ENCODE measurements around the gene ZMYND15. TPM values are rescaled to one million over a fixed set of nuclear protein-coding genes. Genes with fewer than 3 reads are reported as not detected.

ZMYND15 gene
- total and polyA plus RNA-seq, 2 experiments from 2014 or later, result 0.32 to 1.4 TPM

GRCh38 chr17:4709794-4710692, 29.6 kb upstream of the ZMYND15 start, which contains the start of gene ARRB2:
TSS of gene ARRB2 (plus strand) at chr17:4710632. CDS start at chr17:4710722, 90 bp downstream.
- Histone ChIP-seq H2AFZ (peak within 1 kb of the TSS; percentile 76; the same call in 1 of the 2 replicates), H3F3A (replicated peaks; ENCODE audit: low read depth) (peaks cover 17% of the 10 kb centered on the region; the same call in 1 of the 2 replicates)
- H3K27ac Mint-ChIP-seq, result peak within 1 kb of the TSS; percentile 90

More at GRCh38 chr17:4709794-4710692, 29.6 kb upstream of the ZMYND15 start, which contains the start of gene ARRB2:
- Mint-ChIP-seq H3K4me1 (peaks cover 28% of the 10 kb centered on the region), H3K4me3 (peak within 1 kb of the TSS; percentile 77), H3K9me3 (peaks cover 10% of the 10 kb centered on the region; the same call in 2 of the 3 replicates), H3K27me3 (ENCODE audit: insufficient read depth, low read depth, poor library complexity) (peaks cover 10% of the 10 kb centered on the region), H3K36me3 (ENCODE audit: low read depth) (peaks cover 6% of the 10 kb centered on the region; the same call in 1 of the 3 replicates)
- Histone ChIP-seq H3K9me2 (ENCODE audit: insufficient read depth) (no peaks in the 10 kb centered on the region), H3K36me3 (ENCODE audit: insufficient read depth) (no peaks in the 10 kb centered on the region), H4K20me1 (replicated peaks; ENCODE audit: insufficient read depth) (no peaks in the 10 kb centered on the region; the same call in 1 of the 2 replicates), H3K27me3 (ENCODE audit: insufficient read depth) (no peaks in the 10 kb centered on the region), H3K4me3 (peak within 1 kb of the TSS; percentile 76), H3K27ac (ENCODE audit: low read depth) (peak within 1 kb of the TSS; percentile 84), H3K4me2 (peak within 1 kb of the TSS; percentile 100), H3K4me1 (ENCODE audit: insufficient read depth) (peaks cover 26% of the 10 kb centered on the region), H3K79me2 (replicated peaks; ENCODE audit: insufficient read depth) (peaks cover 27% of the 10 kb centered on the region)
- peak; percentile 80 for ATAC-seq
- DNase-seq (ENCODE audit: low spot score), result peak; percentile 98
- TF ChIP-seq POLR2AphosphoS5 (IDR thresholded peaks at IDR 0.05; ENCODE audit: low read depth) (peak; percentile 47), NANOG (IDR thresholded peaks at IDR 0.05; ENCODE audit: borderline replicate concordance) (no peak), REST (IDR thresholded peaks at IDR 0.05; ENCODE audit: unreplicated experiment) (no peak), ZNF462 (CRISPR knock-in tag; IDR thresholded peaks at IDR 0.05) (no peak), CTCF (conservative IDR thresholded peaks at IDR 0.05; ENCODE audit: low read depth in 2 of 2) (peak; percentile 49 to 53), EZH2 (IDR thresholded peaks at IDR 0.05; ENCODE audit: low read depth, unreplicated experiment) (no peak), ETS1 (IDR thresholded peaks at IDR 0.05) (no peak), STAT1 (IDR thresholded peaks at IDR 0.05; ENCODE audit: unreplicated experiment) (no peak), JUNB (IDR thresholded peaks at IDR 0.05; ENCODE audit: unreplicated experiment) (no peak), CREB1 (CRISPR knock-in tag; IDR thresholded peaks at IDR 0.05; ENCODE audit: low read depth) (peak; percentile 66; the same call in 1 of the 2 replicates), ZNF114 (CRISPR knock-in tag; IDR thresholded peaks at IDR 0.05) (no peak), EZH2phosphoT487 (IDR thresholded peaks at IDR 0.05; ENCODE audit: unreplicated experiment) (no peak), ZNF331 (CRISPR knock-in tag; IDR thresholded peaks at IDR 0.05; ENCODE audit: low read depth) (no peak)

Data from GM23338 (cell line).